Endometrium (tissue), 2 donors: ENCODE measurements around the gene ARHGEF18.
"Not testable (repeated sequence)": the region's sequence is repeated elsewhere in the genome, so short reads cannot be mapped to it uniquely, and the experiment has no call there.

Source experiments
- FAIRE-seq: peaks from 2 replicates; lab custom pipeline; 2012; peaks lifted over from hg19 to GRCh38; lab: Jason Lieb, UNC
- donor health status: control.
- donor health status: control.

The ARHGEF18 gene

DNA sequence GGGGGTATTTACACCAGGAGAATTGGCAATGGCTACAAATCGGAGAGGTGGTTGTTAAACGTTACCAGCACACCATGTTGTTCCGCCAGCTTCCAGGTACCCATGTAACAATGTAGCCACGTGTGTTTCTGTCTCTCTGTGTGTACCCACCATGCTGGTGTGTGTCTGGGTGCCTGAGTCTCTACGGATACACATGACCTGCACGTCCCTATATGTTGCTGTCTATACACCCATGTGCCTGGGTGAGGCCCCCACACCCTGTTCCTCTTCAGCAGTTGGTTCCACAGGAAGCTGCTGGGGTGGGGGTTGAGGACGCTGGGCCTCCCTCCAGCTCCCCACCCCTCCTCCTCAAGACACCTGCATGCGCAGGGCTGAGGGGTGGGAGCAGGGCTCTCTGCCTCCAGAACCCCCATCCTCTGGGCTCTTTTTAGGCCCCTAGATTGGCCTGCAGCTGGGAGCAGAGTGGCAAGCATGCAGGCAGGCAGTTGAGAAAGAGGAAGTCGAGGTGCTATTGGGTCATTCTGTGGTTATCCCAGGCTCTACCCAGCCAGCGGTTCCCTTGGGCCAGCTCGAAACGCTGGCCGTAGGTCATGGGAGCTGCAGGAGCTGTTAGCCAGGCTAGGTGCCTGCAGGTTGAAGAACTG lies at the start of gene ARHGEF18:
Gene ARHGEF18, plus strand, starts transcription at position 351 of the 644 bp plus-strand sequence. CDS start 13,954 bp downstream, outside the sequence.
- FAIRE-seq, result no peak

DNA sequence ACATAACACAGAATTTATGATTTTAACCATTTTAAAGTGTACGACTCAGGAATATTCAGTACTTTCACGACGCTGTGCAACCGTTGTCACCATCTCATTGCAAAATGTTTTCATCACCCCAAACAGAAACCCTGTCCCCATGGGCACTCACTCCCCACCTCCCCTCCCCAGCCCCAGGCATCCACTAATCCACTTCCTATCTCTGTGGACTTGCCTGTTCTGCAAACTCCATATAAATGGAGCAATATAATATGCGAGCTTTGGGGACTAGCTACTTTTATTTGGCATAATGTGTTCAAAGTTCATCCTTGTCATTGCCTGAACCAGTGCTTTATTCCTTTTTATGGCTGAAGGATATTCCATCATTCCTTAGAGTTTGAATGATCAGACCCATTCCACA lies 47.2 kb upstream of the ARHGEF18 start:
- FAIRE-seq, result no peak

DNA sequence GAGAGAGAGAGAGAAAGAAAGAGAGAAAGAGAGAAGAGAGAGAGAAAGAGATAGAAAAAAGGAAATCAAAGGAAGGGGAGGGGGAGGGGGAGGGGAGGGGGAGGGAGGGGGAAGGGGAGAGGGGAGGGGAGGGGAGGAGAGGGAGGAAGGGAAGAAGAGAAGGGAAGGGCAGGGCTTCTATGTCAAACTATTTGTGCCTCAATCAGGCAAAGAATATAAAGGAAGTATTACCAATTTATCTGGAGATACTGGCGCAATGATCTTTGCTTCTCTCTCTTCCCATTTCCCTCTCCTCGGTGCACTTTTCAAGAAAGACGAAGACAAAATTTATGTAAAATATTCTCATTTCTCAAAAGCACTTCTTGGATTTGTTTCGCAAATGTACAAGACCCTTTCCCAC lies 45.3 kb upstream of the ARHGEF18 start:
- FAIRE-seq, result no peak

DNA sequence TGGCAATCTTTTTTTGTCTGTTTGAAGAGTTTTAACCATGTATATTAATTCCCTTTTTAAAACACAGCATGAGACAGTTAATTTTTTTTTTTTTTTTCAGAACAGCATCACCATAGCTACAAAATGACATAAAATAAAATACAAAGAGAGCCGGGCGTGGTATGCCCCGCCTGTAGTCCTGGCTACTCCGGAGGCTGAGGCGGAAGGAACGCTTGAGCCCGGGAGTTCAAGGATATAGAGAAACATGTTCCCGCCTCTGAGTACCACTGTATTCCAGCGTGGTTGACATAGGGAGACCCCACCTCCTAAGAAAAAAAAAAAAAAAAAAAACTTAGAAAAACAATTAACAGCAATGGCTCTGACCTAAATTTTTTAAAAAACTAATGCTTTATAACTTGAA lies 44.5 kb upstream of the ARHGEF18 start:
- no peak for FAIRE-seq

DNA sequence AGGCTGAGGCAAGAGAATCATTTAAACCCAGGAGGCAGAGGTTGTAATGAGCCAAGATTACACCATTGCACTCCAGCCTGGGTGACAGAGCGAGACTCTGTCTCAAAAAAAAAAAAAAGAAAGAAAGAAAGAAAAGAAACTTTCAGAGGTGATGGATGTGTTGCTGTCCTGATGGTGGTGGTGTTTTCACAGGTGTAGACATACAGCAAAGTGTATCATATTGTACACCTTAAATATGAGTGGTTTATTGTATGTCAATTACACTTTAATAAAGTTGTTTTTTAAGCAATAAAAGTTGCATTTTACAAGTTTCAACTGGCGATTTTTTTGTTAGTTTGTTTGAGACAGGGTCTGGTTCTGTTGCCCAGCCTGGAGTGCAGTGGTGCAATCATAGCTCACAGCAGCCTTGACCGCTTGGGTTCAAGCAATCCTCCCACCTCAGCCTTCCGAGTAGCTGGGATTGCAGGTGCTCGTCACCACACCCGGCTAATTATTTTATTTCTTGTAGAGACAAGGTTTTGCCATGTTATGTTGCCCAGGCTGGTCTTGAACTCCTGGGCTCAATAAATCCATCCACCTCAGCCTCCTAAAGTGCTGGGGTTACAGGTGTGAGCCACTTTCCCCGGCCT lies 41.0 kb upstream of the ARHGEF18 start:
- FAIRE-seq, result no peak

DNA sequence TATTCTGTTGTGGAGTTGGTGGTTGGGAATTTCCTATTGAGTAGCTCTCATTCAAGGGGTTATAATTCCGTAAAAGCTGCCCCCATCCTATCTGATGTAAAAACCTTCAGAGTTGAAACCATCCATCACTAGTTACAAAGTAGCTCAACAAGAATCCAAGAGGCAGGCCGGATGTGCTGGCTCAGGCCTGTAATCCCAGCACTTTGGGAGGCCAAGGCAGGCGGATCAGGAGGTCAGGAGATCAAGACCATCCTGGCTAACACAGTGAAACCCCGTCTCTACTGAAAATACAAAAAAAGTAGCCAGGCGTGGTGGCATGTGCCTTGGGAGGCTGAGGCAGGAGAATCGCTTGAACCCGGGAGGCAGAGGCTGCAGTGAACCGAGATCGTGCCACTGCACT lies 40.4 kb upstream of the ARHGEF18 start:
- FAIRE-seq, result not testable (repeated sequence)

DNA sequence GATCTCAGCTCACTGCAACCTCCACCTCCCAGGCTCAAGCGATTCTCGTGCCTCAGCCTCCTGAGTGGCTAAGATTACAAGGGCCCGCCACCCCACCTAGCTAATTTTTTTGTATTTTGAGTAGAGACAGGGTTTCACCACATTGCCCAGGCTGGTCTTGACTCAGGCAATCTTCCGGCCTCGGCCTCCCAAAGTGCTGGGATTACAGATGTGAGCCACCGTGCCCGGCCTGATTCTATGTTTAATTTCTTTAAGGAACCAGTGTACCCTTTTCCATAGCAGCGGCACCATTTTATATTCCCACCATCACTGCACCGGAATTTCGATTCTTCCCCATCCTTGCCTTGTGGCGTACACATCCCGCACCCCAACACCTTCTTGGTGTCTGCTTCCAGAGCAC lies 36.8 kb upstream of the ARHGEF18 start:
- no peak for FAIRE-seq

DNA sequence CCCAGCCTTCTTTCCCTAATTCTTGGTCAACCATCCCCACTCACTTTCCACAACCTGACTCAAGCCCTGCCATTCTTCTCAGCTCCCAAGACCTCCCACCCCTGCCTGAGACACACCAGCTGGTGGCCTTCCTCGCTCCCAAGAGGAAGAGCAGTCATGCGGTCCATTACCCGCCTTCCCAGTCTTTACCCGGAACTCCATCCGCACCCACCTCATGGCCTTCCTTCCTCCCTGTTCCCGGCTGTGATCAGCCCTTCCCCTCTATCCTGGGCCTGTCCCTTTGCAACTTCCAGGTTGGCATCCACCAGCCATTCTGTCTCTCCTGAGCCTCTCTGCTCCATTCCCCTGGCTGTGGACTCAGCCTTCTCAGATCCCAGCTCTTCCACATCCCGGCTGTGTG lies 35.9 kb upstream of the ARHGEF18 start:
- FAIRE-seq, result no peak

DNA sequence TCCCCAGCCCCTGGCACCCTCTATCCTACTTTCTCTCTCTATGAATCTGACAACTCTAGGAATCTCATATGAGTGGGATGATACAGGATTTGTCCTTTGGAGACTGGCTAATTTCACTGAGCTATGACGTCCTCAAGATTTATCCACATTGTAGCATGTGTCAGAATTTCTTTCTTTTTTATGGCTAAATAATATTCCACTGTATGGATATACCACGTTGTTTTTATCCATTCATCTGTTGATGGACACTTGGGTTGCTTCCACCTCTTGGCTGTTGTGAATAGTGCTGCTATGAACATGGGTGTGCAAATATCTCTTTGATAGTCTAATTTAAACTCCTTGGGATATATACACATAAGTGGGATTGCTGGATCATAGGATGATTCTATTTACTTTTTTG lies 30.6 kb upstream of the ARHGEF18 start:
- FAIRE-seq, result no peak

DNA sequence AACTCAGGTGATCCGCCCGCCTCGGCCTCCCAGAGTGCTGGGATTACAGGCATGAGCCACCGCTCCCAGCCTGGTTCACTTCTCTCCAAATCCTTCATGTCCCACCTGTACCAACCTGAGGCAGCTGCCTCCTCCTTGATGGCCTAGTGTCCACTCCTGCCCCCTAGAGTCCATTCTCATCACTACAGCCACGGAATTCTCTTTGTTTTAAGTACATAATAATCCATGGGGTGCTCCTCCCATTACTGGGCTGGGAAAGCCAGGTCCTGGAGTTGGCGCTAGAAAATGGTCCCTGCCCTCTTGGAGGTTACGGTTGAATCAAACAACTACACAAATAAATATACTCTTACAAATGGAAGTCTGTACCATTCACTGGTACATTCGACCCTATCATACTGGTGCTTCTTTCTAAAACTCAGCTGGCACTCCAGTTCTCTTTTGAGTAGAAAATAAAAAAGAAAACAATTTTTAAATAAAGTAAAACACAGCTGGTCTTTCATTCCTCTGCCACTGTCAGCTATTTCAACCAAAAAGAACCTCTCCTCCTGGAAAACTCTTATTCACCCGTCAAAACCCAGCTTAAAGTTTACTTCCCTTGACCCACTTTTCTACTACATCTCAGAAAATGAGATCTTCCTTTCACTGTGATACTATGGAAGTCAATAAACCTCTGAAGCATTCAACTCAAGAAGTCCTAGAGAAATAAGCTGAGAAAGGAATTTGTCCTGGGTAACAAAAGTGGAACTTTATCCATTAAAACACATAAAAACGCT lies 22.4 kb upstream of the ARHGEF18 start:
- no peak for FAIRE-seq

DNA sequence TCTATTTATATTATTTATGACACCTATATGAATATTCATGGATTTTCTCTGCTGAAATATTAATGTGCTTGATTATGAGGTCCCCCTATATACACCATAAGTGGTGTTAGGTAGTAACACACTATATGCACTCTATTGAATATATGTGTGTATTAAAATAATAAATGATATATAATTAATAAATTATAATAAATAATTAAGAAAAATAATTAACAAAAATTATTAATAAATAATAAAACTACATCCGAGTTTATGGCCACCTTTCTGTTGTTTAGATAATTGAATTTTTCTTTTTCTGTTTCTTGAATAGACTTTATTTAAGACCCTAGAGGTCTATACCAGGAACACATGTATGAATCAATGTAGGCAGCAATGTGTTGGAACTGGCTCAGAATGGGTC lies 20.9 kb upstream of the ARHGEF18 start:
- no peak for FAIRE-seq

DNA sequence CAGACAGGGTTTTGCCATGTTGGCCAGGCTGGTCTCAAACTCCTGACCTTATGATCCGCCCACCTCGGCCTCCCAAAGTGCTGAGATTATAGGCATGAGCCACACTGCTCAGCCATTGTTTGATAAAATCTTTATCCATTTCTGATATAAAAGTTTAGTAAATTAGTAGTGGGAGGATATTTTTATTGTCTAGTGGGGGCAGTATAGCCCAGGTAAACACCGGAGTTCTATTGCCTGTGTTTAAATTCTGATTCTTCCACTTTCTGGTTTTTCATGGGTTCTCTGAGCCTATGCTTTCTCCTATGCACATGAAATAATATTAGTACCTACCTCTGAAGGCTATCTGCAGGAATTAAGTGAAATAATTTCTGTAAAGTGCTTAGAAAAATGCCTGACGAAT lies 20.1 kb upstream of the ARHGEF18 start:
- FAIRE-seq, result no peak

DNA sequence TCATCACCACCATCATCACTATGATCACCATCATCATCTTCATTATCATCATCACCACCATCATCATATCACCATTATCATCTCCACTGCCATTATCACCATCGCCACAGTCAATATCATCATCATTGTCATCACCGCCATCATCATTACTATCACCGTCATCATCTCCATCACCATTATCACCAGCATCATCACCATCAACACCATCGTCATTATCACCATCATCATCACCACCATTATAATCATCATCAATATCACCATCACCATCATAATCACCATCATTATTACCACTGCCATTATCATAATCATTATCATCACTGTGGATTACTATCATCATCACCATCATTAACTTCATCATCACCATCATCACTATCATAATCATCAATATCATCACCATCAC lies 17.3 kb upstream of the ARHGEF18 start:
- no peak for FAIRE-seq

DNA sequence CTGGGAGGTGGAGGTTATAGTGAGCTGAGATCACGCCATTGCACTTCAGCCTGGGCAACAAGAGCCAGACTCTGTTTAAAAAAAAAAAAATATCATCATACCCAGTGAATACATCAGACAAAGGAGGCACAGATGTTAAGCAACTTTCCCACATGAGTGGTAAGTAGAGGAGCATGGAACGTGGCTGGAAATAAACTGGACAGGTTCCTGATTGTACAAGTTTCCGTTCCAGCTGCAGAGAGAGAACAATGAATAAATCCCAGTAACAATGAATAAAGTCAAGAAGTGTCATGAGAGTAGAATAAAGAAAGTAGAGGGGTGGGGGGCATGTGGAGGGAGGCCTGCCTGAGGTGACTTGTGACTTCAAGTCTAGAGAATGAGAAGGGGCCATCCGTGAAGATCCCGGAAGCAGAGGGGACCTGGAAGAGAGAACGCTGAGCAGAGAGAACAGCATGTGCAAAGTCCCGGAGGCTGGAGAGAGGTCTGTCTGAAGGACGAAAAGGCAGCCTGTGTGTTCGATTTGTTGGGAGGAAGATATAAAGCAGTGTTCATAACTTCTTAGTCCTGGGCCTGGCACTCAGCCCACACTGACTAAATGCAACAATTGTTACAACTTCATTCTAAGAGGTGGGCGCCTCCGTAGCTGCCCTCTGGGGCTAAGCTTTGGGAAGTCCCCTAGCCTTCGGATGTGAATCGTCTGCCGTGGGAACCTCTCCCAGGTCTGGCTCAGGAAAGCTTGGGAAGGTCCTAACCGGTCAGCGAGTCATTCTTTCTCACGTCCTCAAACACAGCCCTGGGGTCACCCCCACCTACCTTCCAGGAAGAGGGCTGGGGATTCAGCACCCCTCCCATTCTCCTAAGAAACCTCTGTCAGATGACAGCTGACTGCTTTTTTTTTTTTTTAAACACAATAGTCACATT lies 15.3 kb upstream of the ARHGEF18 start:
- no peak for FAIRE-seq

DNA sequence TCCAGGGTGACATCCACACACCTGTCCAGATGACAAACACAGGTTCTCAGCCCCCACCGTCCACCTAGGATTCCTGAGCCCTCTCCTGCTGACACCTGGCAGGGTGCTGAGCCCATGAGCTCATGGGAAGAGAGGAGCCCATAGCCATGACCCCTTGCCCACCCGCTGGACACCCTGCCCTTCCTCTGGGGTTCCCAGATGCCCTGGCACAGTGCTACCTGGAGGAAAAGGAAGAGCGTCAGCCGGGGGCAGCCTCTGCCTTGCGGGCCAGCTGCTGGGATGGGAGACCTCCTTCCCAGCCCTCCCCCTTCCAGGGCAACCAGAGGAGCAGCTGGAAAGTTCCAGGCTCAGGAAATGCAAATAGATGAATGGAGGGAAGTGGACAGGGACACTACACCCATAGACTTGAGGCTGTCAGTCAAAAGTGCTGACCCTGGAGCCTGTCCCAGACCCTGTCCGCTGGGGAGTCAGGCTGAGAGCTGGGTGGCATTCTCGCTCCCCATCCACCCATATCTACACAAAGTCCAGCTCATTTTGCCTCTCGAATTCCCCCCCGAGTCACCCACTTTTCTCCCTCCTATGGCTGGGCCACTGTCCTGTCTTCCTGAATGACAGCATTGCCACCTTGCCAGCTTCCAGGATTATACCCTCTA lies 12.3 kb upstream of the ARHGEF18 start:
- FAIRE-seq, result no peak

DNA sequence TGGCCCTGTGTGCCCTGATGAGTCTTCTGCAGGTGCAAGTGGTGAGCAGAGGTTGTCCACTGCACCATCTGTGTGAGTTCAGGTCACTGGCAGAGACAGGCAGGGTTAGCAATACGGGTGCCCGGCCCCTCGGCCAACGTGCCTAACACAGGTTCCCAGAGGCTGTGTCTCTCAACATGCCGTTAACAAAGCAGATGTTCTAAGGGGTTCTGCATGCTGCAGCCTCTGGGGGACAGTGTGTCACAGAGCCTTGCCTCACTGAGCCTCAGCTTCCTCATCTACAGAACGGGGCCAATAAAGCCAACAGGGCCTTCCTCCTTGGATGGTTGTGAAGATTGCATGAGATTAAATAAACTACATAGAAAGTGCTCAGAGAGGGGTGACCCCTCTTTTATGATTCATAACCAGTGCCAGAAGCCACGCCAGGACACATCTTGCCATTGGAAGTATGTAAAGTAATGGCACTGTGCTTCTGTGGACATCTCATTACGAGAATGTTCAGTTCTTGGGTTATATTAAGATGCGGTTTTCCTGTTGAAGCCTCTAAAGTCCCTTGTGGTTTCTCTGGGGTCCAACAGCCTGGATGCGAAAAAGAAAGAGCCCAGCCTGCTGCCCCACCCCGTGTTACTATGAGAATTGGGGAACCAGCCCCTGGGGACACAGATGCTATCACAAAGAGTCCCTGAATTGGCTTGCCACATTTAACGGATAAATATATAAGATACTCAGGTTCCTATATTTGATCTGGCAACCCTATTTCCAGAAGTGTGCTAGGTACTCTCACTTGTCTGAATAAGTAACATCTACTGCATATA lies 11.2 kb upstream of the ARHGEF18 start:
- FAIRE-seq, result no peak

DNA sequence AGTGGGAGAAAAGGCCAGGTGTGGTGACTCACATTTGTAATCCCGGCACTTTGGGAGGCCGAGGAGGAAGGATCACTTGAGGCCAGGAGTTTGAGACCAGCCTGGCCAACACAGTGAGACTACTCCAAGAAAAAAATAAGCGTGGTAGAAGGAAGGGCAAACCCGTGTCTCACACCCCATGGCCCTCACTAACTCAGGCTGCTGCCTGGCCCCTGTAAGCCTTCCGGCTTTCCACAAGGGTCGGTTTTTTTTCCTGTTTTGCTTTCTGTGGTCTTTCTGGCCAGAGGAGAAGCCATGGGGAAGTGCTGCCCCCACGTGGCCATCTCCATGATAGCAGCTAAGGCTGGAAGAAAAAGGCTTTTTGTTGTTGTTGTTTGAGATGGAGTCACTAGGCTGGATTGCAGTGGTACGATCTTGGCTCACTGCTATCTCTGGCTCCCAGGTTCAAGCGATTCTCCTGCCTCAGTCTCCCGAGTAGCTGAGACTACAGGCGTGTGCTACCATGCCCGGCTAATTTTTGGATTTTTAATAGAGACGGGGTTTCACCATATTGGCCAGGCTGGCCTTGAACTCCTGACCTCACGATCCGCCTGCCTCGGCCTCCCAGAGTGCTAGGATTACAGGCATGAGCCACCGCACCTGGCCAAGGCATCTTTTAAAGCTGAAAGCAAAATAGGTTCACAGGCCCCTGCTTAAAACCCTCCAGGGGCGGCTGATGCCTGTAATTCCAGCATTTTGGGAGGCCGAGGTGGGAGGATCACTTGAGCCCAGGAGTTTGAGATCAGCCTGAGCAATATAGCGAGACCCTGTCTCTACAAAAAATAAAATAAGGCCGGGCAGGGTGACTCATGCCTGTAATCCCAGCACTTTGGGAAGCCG lies 7.5 kb upstream of the ARHGEF18 start:
- FAIRE-seq, result peak; percentile 53

DNA sequence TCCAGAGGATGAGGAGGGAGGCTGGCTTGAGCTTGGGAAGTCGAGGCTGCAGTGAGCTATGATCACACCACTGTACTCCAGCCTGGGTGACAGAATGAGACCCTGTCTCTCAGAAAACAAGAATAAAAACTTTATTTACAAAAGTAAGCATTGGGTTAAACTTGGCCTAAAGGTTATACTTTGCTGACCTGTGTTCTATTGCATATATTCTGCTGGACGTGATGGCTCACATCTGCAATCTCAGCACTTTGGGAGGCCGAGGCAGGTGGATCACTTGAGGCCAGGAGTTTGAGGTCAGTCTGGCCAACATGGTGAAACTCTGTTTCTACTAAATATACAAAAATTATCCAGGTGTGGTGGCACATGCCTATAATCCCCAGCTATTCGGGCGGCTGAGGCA lies 6.6 kb upstream of the ARHGEF18 start:
- no peak for FAIRE-seq

DNA sequence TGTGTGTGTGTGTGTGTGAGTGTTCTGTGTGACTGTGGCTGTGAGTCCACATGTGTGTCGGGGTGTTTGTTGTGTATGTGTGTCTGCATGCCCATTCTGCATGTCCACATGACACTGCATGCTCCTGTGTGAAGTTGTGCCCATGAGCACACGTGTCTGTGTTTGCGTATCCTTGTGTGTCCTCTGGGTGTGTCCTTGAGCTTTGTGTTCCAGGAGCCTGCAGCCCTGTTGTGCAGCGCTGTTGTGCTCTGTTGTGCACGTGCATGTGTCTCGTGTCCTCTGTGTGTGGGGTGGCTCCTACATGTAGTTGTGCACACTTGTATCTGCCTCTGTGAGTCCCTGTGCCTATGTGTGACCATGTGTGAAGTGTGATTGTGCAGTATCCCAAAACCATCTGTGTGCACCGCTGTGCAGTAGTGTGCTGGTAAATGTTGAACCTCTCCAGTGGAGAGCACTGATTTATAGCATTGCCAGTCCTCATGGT lies 2.2 kb upstream of the ARHGEF18 start:
- no peak for FAIRE-seq

DNA sequence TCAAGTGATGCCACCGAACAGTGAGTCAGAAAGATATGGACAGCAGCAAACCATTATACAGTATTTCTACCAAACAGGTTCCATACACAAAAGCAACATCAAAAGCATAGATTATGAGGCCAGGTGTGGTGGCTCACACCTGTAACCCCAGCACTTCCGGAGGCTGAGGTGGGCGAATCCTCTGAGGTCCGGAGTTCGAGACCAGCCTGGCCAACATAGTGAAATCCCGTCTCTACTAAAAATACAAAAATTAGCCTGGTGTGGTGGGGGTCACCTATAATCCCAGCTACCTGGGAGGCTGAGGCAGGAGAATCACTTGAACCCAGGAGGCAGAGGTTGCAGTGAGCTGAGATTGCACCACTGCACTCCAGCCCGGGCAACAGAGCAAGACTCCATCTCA lies 1.7 kb upstream of the ARHGEF18 start:
- not testable (repeated sequence) for FAIRE-seq
